Astrocyte (in vitro differentiated cells and primary cell): ENCODE results near the gene SLC7A5.

Experiments
- EZH2 ChIP-seq: IDR thresholded peaks from 2 replicates; pipeline ENCODE4 v1.6.1; 2012; ENCODE audit warnings: mild to moderate bottlenecking, low read length, inconsistent platforms; ENCODE audit not compliant: insufficient read depth
- TF ChIP-seq, protein P1 (sequence below): IDR thresholded peaks from 2 replicates; pipeline ENCODE4 v1.5.1; 2011; ENCODE audit warnings: low read depth, mild to moderate bottlenecking, inconsistent platforms, low read length, moderate library complexity; ENCODE audit not compliant: insufficient read depth

DNA sequence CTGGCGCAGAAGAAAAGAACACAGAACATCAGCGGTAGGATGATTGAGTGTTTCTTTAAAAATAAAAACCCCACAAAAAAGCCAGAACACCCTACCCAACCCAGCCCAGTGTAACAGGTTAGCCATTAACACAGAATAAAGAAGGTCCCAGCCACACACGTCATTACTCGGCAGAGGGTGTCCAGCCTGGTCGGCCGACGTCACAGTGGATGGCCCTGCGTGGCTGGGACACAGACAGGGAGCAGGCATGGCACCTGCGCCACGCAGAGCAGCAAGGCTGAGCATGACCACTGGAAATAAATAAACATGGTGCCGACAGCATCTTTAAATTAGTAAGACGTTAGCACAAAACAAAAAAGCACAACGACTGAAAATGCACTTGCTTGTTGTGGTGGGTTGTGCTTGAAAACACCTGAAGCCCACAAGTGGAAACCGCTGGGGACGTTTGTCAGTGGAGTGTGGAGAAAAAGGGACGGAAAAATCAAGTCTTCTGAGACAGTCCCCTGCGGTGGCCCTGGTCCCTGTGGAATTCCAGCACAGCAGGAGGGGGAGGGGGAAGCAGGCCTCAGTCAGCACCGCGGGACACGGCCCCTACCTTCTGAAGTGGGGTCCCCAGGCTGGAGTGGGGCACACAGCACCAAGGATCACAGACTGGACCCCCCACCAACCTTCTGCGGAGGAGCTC is 39.2 kb downstream of the SLC7A5 start:
- no peak for TF ChIP-seq EZH2
- TF ChIP-seq, protein P1, sequence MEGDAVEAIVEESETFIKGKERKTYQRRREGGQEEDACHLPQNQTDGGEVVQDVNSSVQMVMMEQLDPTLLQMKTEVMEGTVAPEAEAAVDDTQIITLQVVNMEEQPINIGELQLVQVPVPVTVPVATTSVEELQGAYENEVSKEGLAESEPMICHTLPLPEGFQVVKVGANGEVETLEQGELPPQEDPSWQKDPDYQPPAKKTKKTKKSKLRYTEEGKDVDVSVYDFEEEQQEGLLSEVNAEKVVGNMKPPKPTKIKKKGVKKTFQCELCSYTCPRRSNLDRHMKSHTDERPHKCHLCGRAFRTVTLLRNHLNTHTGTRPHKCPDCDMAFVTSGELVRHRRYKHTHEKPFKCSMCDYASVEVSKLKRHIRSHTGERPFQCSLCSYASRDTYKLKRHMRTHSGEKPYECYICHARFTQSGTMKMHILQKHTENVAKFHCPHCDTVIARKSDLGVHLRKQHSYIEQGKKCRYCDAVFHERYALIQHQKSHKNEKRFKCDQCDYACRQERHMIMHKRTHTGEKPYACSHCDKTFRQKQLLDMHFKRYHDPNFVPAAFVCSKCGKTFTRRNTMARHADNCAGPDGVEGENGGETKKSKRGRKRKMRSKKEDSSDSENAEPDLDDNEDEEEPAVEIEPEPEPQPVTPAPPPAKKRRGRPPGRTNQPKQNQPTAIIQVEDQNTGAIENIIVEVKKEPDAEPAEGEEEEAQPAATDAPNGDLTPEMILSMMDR: no peak
